HS-27A (cell line): ENCODE data around the gene ZNF638.

ENCODE experiments used
- DNase-seq: peaks from one replicate; pipeline ENCODE4 v3.0.0-alpha.2; 2012; ENCODE audit warnings: low read depth, missing footprints

Gene ZNF638

DNA sequence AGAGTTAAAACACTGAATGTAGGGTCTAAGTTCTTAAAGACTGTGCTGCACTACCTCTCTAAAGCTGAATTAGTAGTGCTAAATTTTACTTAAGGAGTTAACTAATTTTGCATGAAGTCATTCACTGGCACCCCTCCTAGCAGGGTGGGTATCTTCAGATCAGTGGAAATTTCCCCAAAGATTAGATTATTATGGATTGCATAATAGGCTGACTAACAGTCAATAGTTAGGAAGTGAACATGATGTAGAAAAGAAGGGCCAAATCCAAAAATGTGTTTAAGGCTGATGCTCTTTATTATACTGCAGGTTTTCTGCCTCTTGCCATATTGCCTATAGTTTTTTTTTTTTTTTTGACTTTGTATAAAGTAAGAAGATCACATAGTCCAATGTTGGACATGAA is 5.2 kb downstream of the ZNF638 start:
- DNase-seq = no peak

DNA sequence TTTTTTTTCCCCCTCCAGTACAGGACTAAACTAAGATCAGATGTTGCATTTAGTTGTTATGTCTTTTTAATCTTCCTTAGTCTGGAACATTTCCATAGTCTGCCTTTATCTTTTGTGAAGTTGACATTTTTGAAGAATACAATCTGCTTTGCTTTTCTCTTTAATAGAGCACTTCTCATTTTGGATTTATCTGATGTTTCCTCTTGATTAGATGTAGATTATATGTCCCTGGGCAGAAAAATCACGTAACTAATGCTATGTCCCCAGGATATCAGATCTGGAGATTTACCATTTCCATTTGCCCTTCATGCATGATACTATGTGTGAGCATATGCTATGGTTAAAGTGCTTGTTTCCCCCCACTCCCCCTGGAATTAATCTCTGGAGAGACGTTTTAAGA is 6.2 kb downstream of the ZNF638 start:
- no peak for DNase-seq

DNA sequence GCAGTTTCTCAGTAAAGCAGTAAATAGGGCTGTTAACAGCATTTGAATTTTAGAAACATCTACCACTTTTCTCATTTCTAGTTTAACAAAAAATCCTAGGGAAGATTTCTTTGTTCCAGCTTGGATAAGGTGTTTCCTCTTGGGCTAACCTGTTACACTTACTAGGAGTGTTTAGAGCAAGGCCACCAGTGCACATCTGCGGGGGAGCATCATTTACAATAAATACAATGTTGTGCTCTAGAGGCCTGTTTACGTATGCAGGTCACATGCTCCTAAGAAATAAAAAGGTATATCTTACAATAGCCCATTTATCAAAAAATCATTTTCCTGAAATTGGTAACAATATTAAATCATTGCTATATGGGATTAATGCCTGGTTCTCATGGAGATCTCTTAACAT is 8.1 kb downstream of the ZNF638 start:
- DNase-seq = no peak

GRCh38 chr2:71340176-71340575 is 8.6 kb downstream of the ZNF638 start:
- no peak for DNase-seq

DNA sequence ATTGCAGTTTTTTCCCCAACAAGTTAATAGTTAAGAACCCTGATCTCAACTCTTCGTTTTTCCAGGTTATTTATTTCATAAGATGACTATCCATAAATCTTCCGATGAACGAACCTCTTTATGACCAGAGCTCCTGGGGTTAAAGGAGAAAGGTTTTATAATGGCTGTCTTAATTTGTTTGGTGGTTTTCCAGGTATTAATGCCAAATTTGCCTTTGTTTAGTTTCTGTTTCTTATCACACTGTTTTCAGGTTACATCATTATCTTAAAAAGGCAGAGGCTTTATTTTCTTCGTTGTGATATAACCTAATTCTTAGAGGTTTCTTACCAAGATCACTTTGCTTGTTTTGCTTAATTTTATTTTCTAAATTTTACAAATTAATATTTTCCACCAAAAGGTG is 10.1 kb downstream of the ZNF638 start:
- no peak for DNase-seq

DNA sequence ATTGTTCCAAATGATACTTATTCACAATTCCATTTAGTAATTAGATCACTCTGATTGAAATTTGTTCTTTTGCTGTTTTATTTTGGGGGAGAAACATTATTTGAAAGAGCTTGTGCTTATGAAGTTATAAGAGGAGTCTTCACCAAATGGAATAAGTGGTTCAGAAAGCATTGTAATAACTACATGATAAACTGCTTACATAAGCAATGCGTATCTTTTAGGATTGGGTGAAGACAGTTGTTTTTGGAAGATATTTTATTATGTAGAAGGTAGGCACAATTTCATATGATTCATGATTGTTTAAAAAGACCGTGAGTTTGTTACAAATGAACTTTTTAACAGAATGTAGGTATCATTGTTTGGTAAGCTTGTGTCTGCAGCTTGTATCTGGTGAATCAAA is 14.5 kb downstream of the ZNF638 start:
- no peak for DNase-seq

DNA sequence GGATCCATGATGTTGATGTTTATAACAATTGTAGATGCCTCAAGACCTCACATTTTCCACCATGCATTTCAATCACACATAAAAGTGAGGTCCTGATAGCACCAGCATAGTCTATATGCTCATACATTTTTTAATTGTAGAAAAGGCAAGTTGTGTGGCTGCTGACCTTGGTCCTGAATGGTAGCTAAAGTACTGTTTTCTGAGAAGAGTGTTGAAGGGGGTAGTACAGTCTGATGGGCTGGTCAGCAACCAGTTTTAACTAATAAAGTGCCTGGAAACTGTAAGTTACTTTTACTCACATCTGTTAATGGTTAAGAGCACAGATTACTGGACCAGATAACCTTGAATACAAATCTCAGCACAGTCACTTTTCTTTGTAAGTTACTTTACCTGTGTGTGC is 15.9 kb downstream of the ZNF638 start:
- DNase-seq = no peak

DNA sequence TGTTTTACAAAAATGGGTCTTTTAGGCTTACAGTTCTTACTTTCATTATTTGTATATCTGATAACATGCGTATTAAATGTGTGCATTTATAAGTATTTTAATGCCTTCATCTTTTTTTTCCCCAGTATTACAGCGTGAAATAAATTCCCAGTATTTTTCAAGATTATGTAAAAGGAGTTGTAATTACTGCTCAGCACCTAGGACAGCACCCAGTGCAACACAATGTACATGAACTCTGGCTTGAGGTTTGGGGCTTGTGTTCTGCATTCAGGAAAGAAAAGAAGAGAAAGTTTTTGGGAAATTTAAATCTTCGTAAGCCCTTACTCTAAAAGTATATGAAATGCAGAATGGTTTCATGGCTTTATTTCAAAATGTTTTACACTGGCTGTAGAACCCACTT is 16.7 kb downstream of the ZNF638 start:
- no peak for DNase-seq

GRCh38 chr2:71353248-71353647 is 21.7 kb downstream of the ZNF638 start:
- DNase-seq = no peak

- no peak for DNase-seq
Measured at GRCh38 chr2:71358931-71359671, 27.5 kb downstream of the ZNF638 start.

DNA sequence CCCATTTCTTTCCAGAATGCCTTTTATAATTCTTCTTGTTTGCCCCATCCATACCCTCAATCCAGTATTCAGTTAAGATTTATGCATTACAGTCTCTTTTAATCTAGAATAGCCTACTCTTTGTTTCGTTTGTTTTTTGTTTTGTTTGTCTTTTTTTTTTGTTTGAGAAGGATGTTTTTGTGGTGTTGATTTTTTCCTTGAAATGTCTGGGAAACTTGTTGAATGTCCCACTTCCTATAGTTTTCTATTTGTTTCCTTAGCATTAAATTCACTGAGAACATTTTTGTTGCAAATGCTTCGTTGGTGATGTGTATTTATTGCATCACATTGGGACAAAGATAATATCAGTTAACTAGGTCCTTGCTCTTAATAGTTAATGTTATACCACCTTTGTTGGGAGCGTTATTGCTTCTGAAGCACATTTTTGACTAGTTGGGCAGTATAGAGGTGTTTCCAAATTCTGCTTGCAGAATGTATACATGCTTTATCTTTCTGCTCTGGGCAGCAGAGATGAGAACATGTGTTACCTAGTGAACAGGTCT is 28.9 kb downstream of the ZNF638 start:
- DNase-seq = no peak

- no peak for DNase-seq
Measured at GRCh38 chr2:71361631-71362030, 30.0 kb downstream of the ZNF638 start.

DNA sequence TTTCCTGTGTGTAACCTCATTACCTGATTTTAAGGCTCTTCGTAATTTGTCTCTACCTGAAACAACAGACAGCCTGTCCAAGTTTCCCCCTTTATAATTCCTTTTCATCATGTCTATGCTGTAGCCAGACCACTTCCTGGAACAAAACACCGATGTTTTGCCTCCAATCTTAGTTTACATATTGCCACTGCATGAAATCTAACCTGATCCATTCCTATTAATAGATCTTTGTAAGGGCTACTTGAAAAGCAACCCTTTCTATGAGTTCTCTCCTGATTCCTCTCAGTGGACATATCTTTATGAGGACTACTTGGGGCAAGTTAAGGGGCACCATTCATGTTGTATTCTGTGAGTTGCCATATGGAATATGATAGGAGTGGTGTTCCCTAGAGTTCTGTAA is 30.9 kb downstream of the ZNF638 start:
- DNase-seq = no peak

DNA sequence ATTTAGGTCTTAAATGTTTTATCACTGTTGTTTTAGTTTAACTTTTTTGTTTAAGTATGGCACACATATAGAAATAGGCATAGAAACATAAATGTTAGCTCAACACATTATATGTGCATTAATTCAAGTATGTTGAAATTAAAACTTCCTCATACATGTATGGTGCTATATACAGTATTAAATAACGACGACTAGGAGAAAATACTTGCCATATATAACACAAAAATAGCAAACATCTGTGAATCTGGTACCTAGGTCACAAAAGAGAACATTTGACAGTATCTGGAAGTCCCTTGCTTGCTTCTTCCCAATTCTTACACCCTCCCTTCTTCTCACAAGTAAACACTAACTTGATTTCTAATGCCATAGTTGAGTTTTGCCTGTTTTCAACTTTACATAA is 38.4 kb downstream of the ZNF638 start:
- no peak for DNase-seq

- no peak for DNase-seq
Measured at GRCh38 chr2:71372042-71372441, 40.5 kb downstream of the ZNF638 start.

DNA sequence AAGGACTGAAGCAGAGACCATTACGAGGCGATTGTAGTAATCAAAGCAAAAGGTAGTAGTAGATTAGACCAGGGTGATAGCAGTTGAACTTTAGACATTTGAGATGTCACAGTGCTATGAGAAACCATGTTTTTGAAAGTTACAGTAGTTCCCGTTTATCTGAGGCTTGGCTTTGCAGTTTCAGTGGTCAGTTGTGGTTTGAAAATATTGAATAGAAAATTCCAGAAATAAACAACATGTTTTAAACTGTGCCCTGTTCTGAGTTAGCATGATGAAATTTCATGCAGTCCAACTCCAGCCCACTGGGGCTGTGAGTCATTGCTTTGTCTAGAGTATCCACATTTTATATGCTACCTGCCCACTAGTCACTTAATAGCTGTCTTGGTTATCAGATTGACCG is 47.5 kb downstream of the ZNF638 start:
- DNase-seq = no peak

DNA sequence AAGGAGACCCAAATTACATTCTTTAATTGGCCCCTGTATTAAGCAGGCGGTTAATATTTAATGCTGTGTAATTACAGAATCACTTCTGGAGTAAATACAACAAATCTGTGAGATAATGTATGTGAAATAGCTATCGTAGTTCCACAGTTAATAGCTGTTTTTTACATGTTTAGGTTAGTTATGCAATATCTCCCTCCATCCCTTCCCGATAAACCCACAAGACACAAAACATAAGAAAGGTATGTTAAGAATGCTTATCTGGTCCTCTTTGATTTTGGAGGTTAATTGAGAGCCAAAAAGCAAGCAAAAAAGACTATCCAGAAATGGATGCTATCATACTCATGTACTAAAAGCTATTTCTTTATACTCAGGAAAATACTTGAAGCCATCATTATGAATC is 49.1 kb downstream of the ZNF638 start:
- DNase-seq = no peak

DNA sequence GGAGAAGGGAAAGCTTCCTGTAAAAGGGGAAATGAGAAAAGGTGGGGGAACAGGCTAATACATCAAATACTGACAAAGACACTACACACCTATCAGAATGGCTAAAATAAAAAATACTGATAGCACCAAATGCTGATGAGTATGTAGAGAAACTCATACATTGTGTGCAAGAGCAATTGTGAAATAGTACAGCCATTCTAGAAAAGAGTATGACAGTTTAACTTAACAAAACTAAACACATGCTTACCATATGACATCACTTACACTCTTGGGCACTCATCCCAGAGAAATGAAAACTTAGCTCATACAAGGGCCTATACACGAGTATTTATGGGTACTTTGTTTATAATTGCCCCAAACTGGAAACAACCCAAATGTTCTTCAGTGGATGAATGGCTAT is 53.4 kb downstream of the ZNF638 start:
- peak; percentile 1 for DNase-seq

DNA sequence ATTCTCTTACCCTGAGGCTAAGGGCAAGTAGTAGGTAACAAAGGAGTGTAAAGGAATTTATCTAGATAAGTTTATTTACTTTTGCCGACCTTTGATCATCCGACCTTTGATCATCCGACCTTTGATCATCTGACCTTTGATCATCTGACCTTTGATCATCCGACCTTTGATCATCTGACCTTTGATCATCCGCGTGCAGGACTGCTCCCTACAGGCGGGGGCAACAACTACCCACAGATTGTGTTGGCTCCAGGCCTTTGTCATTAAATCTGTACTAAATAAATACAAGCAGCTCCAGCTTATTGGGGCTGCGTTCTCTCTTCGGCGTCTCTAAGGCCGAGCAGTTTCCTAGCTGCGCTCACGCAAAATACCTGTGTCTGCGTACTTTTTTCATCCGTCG is 56.6 kb downstream of the ZNF638 start:
- no peak for DNase-seq

GRCh38 chr2:71389384-71390072 is 57.9 kb downstream of the ZNF638 start:
- DNase-seq = no peak

DNA sequence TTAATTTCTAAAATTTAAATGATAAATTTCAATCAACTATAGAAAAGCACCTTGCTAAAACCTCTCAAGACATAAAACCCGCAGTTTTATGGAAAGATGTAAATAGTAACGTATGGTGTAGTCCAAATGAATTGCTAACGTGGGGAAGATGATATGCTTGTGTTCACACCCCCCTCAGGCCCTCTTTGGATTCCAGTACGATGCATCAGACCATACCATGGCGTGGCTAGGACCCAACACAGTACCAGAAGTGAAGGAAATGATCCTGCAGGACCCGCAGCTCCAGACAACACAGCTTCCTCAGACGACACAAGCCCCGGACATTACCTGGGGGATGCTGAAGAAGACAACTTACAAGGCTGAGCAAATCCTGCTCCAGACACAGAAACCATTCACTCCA is 61.6 kb downstream of the ZNF638 start:
- DNase-seq = no peak

GRCh38 chr2:71395471-71395870 is 63.9 kb downstream of the ZNF638 start:
- DNase-seq = no peak

DNA sequence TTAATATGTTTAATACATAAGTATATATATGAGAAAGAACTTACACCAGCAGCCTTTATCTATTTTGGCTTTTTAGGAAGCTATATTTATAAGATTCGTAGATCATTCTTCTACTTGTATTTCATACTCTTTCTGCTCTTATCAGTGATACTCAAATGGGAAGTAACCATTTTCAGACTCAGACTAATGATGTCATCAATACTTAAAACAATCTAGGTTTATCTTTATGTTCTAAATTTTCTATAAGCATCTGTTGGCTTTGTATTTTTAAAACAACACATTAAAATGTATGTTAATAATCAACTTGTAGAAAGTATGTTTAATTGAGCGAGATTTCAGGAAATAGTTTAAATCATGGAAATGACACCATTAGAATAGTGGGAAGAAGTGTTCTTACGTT is 70.8 kb downstream of the ZNF638 start:
- DNase-seq = no peak

DNA sequence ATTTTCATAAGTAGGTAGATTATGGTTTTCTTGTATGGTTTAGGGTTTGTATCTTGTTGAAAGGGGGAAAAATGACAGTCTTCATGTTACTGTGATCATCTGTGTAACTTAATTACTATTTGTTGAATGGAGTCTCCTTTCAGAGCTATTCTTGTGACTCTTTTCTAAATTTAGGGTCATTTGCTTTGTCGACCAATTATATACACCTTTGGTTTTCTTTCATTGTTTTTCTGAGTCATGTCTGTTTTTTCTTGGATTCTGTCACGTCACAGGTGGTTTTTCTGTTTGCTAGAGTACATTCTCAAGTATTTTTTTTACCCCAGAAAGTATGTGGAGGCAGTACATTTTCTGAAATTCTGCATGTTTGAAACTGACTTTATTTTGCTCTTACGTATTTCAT is 78.0 kb downstream of the ZNF638 start:
- no peak for DNase-seq
